ES-I3 (cell line): Measurements from ENCODE around the gene PSD4.

Experiments used
- H3K36me3 ChIP-seq: 2 replicates; pipeline ENCODE4 v1.6.1; 2013; ENCODE audit warnings: mild to moderate bottlenecking, low read length, control low read depth, moderate library complexity; ENCODE audit not compliant: insufficient read depth
- H3K4me1 ChIP-seq: 2 replicates; pipeline ENCODE4 v1.6.1; 2013; ENCODE audit warnings: mild to moderate bottlenecking, control low read depth, low read length; ENCODE audit not compliant: insufficient read depth
- H3K9ac ChIP-seq: 2 replicates; pipeline ENCODE4 v1.6.1; 2013; ENCODE audit warnings: low read depth, mild to moderate bottlenecking, low read length, moderate library complexity
- H3K9me3 ChIP-seq: 2 replicates; pipeline ENCODE4 v1.6.1; 2013; ENCODE audit warnings: mild to moderate bottlenecking, low read length, moderate library complexity; ENCODE audit not compliant: control insufficient read depth, insufficient read depth

Gene PSD4

DNA sequence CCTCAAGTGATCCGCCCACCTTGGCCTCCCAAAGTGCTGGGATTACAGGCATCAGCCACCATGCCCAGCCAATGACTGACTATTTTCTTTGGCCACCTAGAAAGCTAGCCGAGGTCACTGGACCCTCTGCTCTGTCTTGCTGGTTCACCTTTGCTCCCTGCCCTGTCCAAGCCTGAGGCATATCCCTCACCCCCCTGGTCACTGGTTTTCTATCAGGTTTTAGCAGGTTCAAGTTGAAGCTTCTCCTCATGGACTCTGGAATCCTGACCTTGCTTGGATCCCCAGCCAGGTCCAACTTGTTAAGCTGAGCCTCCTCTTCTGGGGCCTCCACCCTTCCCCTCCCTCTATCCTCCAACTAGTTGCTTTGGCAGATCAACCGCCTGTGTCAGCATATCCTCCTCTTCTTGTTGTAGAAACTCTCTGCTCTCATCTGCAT lies 71.5 kb downstream of the PSD4 start:
- H3K9me3 ChIP-seq: no peaks in the 10 kb centered on the region
- H3K36me3 ChIP-seq: no peaks in the 10 kb centered on the region
- no peak overlapping the region for H3K9ac ChIP-seq
- H3K4me1 ChIP-seq: peaks cover 15% of the 10 kb centered on the region; the same call in 1 of the 2 replicates

DNA sequence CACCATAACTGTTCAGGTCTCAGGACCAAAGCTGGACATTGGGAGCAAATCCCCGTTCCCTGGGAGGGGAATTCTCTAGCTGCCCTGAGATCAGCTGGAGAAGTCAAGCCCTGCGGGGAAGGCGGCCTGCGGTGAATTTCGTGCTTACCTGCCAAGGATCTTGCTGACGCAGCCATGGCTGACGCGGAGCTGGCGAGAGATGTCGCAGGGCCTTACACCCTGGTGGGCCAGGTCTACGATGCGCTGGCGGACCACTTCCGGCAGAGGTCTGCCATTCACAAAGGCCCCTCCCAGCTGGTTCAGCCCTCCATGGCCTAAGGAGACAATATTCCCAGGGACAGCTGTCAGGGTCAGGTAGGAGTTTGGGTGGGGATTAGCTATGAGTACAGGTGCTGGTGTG lies 72.8 kb downstream of the PSD4 start:
- Histone ChIP-seq H3K4me1 (peaks cover 6% of the 10 kb centered on the region; the same call in 1 of the 2 replicates), H3K9me3 (no peaks in the 10 kb centered on the region), H3K9ac (no peak overlapping the region), H3K36me3 (no peaks in the 10 kb centered on the region)

- Histone ChIP-seq H3K36me3 (no peaks in the 10 kb centered on the region), H3K4me1 (peaks cover 6% of the 10 kb centered on the region; the same call in 1 of the 2 replicates), H3K9ac (no peak overlapping the region), H3K9me3 (no peaks in the 10 kb centered on the region)
These were observed 75.4 kb downstream of the PSD4 start for GRCh38 chr2:113248997-113249770.

GRCh38 chr2:113251118-113251517 lies 77.3 kb downstream of the PSD4 start:
- no peaks in the 10 kb centered on the region for H3K4me1 ChIP-seq
- no peaks in the 10 kb centered on the region for H3K36me3 ChIP-seq
- H3K9ac ChIP-seq: no peak overlapping the region
- H3K9me3 ChIP-seq: no peaks in the 10 kb centered on the region

- Histone ChIP-seq H3K9me3 (no peaks in the 10 kb centered on the region), H3K4me1 (no peaks in the 10 kb centered on the region), H3K9ac (no peak overlapping the region)
These were observed 78.3 kb downstream of the PSD4 start for GRCh38 chr2:113252047-113252590.

GRCh38 chr2:113253453-113253852 lies 79.7 kb downstream of the PSD4 start:
- no peak overlapping the region for H3K9ac ChIP-seq
- H3K36me3 ChIP-seq: no peaks in the 10 kb centered on the region
- no peaks in the 10 kb centered on the region for H3K4me1 ChIP-seq
- no peaks in the 10 kb centered on the region for H3K9me3 ChIP-seq

More at GRCh38 chr2:113252047-113252590, 78.3 kb downstream of the PSD4 start:
- no peaks in the 10 kb centered on the region for H3K36me3 ChIP-seq

GRCh38 chr2:113255140-113256070 lies 81.6 kb downstream of the PSD4 start:
- H3K9me3 ChIP-seq: no peaks in the 10 kb centered on the region

DNA sequence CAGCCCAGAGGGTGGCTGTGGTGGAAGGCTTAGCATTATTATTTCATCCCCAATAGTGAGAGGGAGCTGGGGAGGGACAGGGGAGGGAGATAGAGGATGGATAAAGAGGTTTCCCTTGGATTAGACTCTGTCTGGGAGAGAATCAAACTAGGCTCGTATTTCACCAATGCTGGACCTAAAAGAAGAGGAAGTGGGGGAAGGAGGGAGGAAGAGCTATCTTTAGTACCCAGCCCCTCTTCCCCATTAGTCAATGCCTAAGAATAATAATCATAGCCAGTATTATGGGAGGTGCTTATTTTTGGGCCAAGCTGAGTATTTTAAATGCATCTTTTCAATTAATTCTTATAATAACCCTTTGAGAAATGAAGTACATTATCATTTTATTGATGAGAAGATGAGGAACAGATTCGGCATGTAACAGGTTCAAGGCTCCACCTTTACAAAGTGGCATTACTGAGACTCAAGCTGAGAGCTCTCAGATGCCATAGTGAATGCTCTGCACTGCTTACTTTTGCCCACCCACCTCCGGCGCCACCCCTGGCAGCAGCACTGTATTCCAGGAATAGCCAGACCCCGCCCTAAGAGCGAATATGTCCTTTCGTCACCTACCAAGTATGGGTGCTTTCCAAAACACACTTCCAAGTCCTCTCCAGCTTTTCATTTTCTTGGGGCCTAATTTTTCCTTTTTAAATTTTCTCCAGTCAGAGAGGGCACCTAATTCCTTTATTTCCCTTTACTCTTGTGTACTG lies 83.9 kb downstream of the PSD4 start:
- Histone ChIP-seq H3K9ac (no peak overlapping the region), H3K9me3 (no peaks in the 10 kb centered on the region), H3K4me1 (no peaks in the 10 kb centered on the region), H3K36me3 (no peaks in the 10 kb centered on the region)

More at GRCh38 chr2:113255140-113256070, 81.6 kb downstream of the PSD4 start:
- Histone ChIP-seq H3K4me1 (no peaks in the 10 kb centered on the region), H3K36me3 (no peaks in the 10 kb centered on the region), H3K9ac (no peak overlapping the region)

GRCh38 chr2:113258471-113259147 lies 84.8 kb downstream of the PSD4 start:
- no peaks in the 10 kb centered on the region for H3K4me1 ChIP-seq
- no peaks in the 10 kb centered on the region for H3K36me3 ChIP-seq
- H3K9me3 ChIP-seq: no peaks in the 10 kb centered on the region
- H3K9ac ChIP-seq: no peak overlapping the region
